GM23338 (cell line): Measurements from ENCODE around the gene CTNNA3. TPM values are rescaled to one million over a fixed set of nuclear protein-coding genes. Genes with fewer than 3 reads are reported as not detected.

Source experiments
- ATAC-seq: fragments of 200-7000 bp; cut with Tn5 transposase; 3 replicates; pipeline ENCODE4 v1.9.1; 2020
- DNase-seq: peaks from one replicate; pipeline ENCODE4 v3.0.0-alpha.2; 2015; ENCODE audit warnings: low spot score
- H2AFZ ChIP-seq: fragments of 200-600 bp; sonication (generic); 2 replicates; pipeline ENCODE4 v1.8.0; 2016; ENCODE audit warnings: antibody characterized with exemption, mild to moderate bottlenecking, moderate library complexity
- H3F3A ChIP-seq: fragments of 200-600 bp; sonication (generic); replicated peaks from 2 replicates; pipeline ENCODE4 v1.8.0; 2017; ENCODE audit warnings: antibody characterized with exemption, mixed run types, low read depth
- H3K27ac ChIP-seq: fragments of 200-600 bp; sonication (generic); 2 replicates; pipeline ENCODE4 v1.6.1; 2016; ENCODE audit warnings: low read depth
- H3K27me3 ChIP-seq: fragments of 200-600 bp; sonication (generic); 2 replicates; pipeline ENCODE4 v1.8.0; 2016; ENCODE audit warnings: mild to moderate bottlenecking, mixed run types, moderate library complexity; ENCODE audit not compliant: insufficient read depth
- H3K36me3 ChIP-seq: fragments of 200-600 bp; sonication (generic); 2 replicates; pipeline ENCODE4 v1.8.0; 2016; ENCODE audit warnings: mild to moderate bottlenecking; ENCODE audit not compliant: insufficient read depth
- H3K4me1 ChIP-seq: fragments of 200-600 bp; sonication (generic); 2 replicates; pipeline ENCODE4 v1.8.0; 2016; ENCODE audit warnings: mild to moderate bottlenecking, moderate library complexity; ENCODE audit not compliant: insufficient read depth
- H3K4me2 ChIP-seq: fragments of 200-600 bp; sonication (generic); 2 replicates; pipeline ENCODE4 v1.7.1; 2017; ENCODE audit warnings: mixed run types
- H3K4me3 ChIP-seq: fragments of 200-600 bp; sonication (generic); 2 replicates; pipeline ENCODE4 v1.6.1; 2016; ENCODE audit warnings: mixed run types
- H3K79me2 ChIP-seq: fragments of 200-600 bp; sonication (generic); replicated peaks from 2 replicates; pipeline ENCODE4 v1.8.0; 2017; ENCODE audit warnings: mild to moderate bottlenecking; ENCODE audit not compliant: insufficient read depth
- H3K9me2 ChIP-seq: fragments of 200-600 bp; sonication (generic); 2 replicates; pipeline ENCODE4 v1.8.0; 2017; ENCODE audit not compliant: insufficient read depth
- H4K20me1 ChIP-seq: fragments of 200-600 bp; sonication (generic); replicated peaks from 2 replicates; pipeline ENCODE4 v1.8.0; 2017; ENCODE audit warnings: mild to moderate bottlenecking; ENCODE audit not compliant: insufficient read depth
- H3K27ac Mint-ChIP-seq: 2 replicates; pipeline ENCODE4 v1.8.0; 2020; ENCODE audit warnings: inconsistent platforms, mild to moderate bottlenecking, moderate library complexity, mixed read lengths
- H3K27me3 Mint-ChIP-seq: 3 replicates; pipeline ENCODE4 v1.8.0; 2022; ENCODE audit warnings: low read depth, mild to moderate bottlenecking, moderate library complexity, mixed read lengths, inconsistent platforms; ENCODE audit not compliant: insufficient read depth, poor library complexity
- H3K36me3 Mint-ChIP-seq: 3 replicates; pipeline ENCODE4 v1.8.0; 2021; ENCODE audit warnings: low read depth, mild to moderate bottlenecking, inconsistent platforms, moderate library complexity, mixed read lengths
- H3K4me1 Mint-ChIP-seq: 3 replicates; pipeline ENCODE4 v1.8.0; 2020; ENCODE audit warnings: mild to moderate bottlenecking, inconsistent platforms, mixed read lengths
- H3K4me3 Mint-ChIP-seq: 3 replicates; pipeline ENCODE4 v1.8.0; 2021; ENCODE audit warnings: moderate library complexity, mild to moderate bottlenecking, inconsistent platforms, mixed read lengths
- H3K9me3 Mint-ChIP-seq: 3 replicates; pipeline ENCODE4 v1.8.0; 2020; ENCODE audit warnings: moderate library complexity, mild to moderate bottlenecking, inconsistent platforms, mixed read lengths
- CREB1 ChIP-seq: fragments of 250-450 bp; sonication (Bioruptor Pico); IDR thresholded peaks from 2 replicates; pipeline ENCODE4 v1.5.0; 2020; ENCODE audit warnings: low read depth, mild to moderate bottlenecking, moderate library complexity
- CTCF ChIP-seq, 2 experiments: fragments of 200-600 bp in 1 of 2; sonication (generic) in 1 of 2; conservative IDR thresholded peaks; 2 replicates each; pipeline versions ENCODE4 v1.5.1 to v1.6.1; 2016 to 2017; ENCODE audit warnings: antibody characterized with exemption in 2 of 2, low read depth in 2 of 2, mild to moderate bottlenecking in 2 of 2, moderate library complexity in 1 of 2
- ETS1 ChIP-seq: IDR thresholded peaks from 2 replicates; pipeline ENCODE4 v1.6.1; 2016; ENCODE audit warnings: antibody characterized with exemption
- JUNB ChIP-seq: IDR thresholded peaks from one replicate; pipeline ENCODE4 v1.6.1; 2016; ENCODE audit warnings: antibody characterized with exemption; ENCODE audit not compliant: unreplicated experiment
- NANOG ChIP-seq: IDR thresholded peaks from 2 replicates; pipeline ENCODE4 v1.6.1; 2016; ENCODE audit warnings: antibody characterized with exemption, borderline replicate concordance
- POLR2AphosphoS5 ChIP-seq: IDR thresholded peaks from 2 replicates; pipeline ENCODE4 v1.6.1; 2016; ENCODE audit warnings: antibody characterized with exemption, low read depth
- REST ChIP-seq: IDR thresholded peaks from one replicate; pipeline ENCODE4 v1.6.1; 2018; ENCODE audit warnings: antibody characterized with exemption; ENCODE audit not compliant: unreplicated experiment
- STAT1 ChIP-seq: IDR thresholded peaks from one replicate; pipeline ENCODE4 v1.6.1; 2016; ENCODE audit warnings: antibody characterized with exemption; ENCODE audit not compliant: unreplicated experiment
- ZNF331 ChIP-seq: fragments of 250-450 bp; sonication (Bioruptor Pico); IDR thresholded peaks from 2 replicates; pipeline ENCODE4 v1.5.0; 2020; ENCODE audit warnings: low read depth, mild to moderate bottlenecking, moderate library complexity
- ZNF462 ChIP-seq: fragments of 250-450 bp; sonication (Bioruptor Pico); IDR thresholded peaks from 2 replicates; pipeline ENCODE4 v1.5.0; 2020; ENCODE audit warnings: mild to moderate bottlenecking, moderate library complexity
- polyA plus RNA-seq: library from polyadenylated mRNA; unstranded; fragments of >200 nt; fragmentation: Nextera tagmentation; extraction: Ambion mirVana; gene quantifications from 2 replicates; pipeline ENCODE4 v1.2.1, GENCODE V29; 2016
- total RNA-seq: library from RNA; depleted of rRNA; stranded (reverse); fragments of >200 nt; shearing (Covaris generic); gene quantifications from 2 replicates; pipeline ENCODE4 v1.2.3, GENCODE V29; 2014

CTNNA3 gene
- total and polyA plus RNA-seq, 2 experiments from 2014 or later, result 0.71 to 3.3 TPM

- Histone ChIP-seq H3K4me3 (no peak overlapping the region), H3K27me3 (no peaks in the 10 kb centered on the region), H3K36me3 (no peaks in the 10 kb centered on the region), H4K20me1 (no peaks in the 10 kb centered on the region), H3K27ac (no peak overlapping the region), H3K79me2 (no peaks in the 10 kb centered on the region), H3K4me2 (no peak overlapping the region), H2AFZ (peak overlapping the region; percentile 38; the same call in 1 of the 2 replicates), H3K9me2 (no peaks in the 10 kb centered on the region), H3K4me1 (peaks cover 14% of the 10 kb centered on the region), H3F3A (no peaks in the 10 kb centered on the region)
- ATAC-seq, result no peak
- no peaks in the 10 kb centered on the region for H3K27me3 Mint-ChIP-seq
- H3K4me1 Mint-ChIP-seq, result peaks cover 11% of the 10 kb centered on the region; the same call in 2 of the 3 replicates
- DNase-seq, result no peak
- no peaks in the 10 kb centered on the region for H3K36me3 Mint-ChIP-seq
- no peak for TF ChIP-seq REST
- TF ChIP-seq CREB1 (CRISPR knock-in tag), result no peak
- TF ChIP-seq JUNB, result no peak
- no peak for TF ChIP-seq NANOG
- TF ChIP-seq ETS1, result no peak
- no peak for TF ChIP-seq CTCF (conservative IDR thresholded peaks at IDR 0.05; ENCODE audit: low read depth in 2 of 2)
- no peak for TF ChIP-seq ZNF331
- no peak for TF ChIP-seq ZNF462 (CRISPR knock-in tag)
- no peak for TF ChIP-seq STAT1
- TF ChIP-seq POLR2AphosphoS5, result no peak
- no peak overlapping the region for H3K4me3 Mint-ChIP-seq
- no peaks in the 10 kb centered on the region for H3K9me3 Mint-ChIP-seq
- no peak overlapping the region for H3K27ac Mint-ChIP-seq
Observed at GRCh38 chr10:66842867-66843266, 853.1 kb downstream of the CTNNA3 start.
